ENCODE data around the gene GRIP1. TPM values are rescaled to one million over a fixed set of nuclear protein-coding genes. Genes with fewer than 3 reads are reported as not detected.

The GRIP1 gene
- total and polyA plus RNA-seq, 12 donors = 0.12 to 7.3 (median 1.9) TPM

DNA sequence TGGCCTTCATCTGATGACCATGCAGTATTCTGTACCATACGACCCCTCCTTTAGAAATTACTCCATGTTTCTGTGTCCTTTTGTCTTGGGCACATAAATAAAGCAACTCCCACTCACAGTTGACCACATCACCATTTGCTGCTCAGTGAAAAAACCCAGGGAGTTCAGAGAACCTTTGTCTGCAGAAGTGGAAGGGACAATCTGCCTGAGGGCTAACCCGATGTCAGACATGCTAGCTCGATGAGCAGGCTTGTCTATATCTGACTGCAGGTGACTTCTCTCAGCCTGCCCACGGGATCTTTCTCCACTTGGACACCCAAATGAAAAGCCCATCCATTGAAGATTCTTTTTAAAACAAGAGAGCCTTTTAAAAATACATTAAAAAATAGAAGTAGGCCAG lies 45.7 kb upstream of the GRIP1 start:
- TF ChIP-seq CTCF (IDR thresholded peaks at IDR 0.05) = no peak
- intact Hi-C loops (cut with DNase I) = no loop called here
- H3K27me3 ChIP-seq = peaks cover 0 to 4% (median 0%) of the 10 kb centered on the region in 7 donors
- no peaks in the 10 kb centered on the region for H3K4me1 ChIP-seq
- H3K9me3 ChIP-seq = no peaks in the 10 kb centered on the region
- 59 to 64% methylated on average over 4 of the region's 4 CpGs for WGBS, 2 donors
- H3K4me3 ChIP-seq = no peak overlapping the region
- no peaks in the 10 kb centered on the region for H3K36me3 ChIP-seq
- DNase-seq (no peak), ATAC-seq (no peak)
- H3K27ac ChIP-seq = no peak overlapping the region

- no peaks in the 10 kb centered on the region for H3K4me1 ChIP-seq
- TF ChIP-seq CTCF (IDR thresholded peaks at IDR 0.05) = no peak
- no peak overlapping the region for H3K27ac ChIP-seq
- H3K27me3 ChIP-seq = peaks cover 0 to 4% (median 0%) of the 10 kb centered on the region in 7 donors
- H3K36me3 ChIP-seq = no peaks in the 10 kb centered on the region
- intact Hi-C loops (cut with DNase I) = no loop called here
- no peak overlapping the region for H3K4me3 ChIP-seq
- ATAC-seq (no peak), DNase-seq (no peak)
- no peaks in the 10 kb centered on the region for H3K9me3 ChIP-seq
- WGBS, 2 donors = 80 to 87% methylated on average over 2 of the region's 2 CpGs
Measured at GRCh38 chr12:66724026-66724425, 45.1 kb upstream of the GRIP1 start.

- no peak for ATAC-seq
- 89 to 95% methylated on average over 2 of the region's 2 CpGs for WGBS, 2 donors
- no peak for TF ChIP-seq CTCF (IDR thresholded peaks at IDR 0.05)
- no peak overlapping the region for H3K27ac ChIP-seq
- no peak for DNase-seq
- H3K27me3 ChIP-seq = peaks cover 0 to 2% (median 0%) of the 10 kb centered on the region in 7 donors
- no peaks in the 10 kb centered on the region for H3K36me3 ChIP-seq
- intact Hi-C loops (cut with DNase I) = no loop called here
- H3K4me1 ChIP-seq = no peaks in the 10 kb centered on the region
- no peaks in the 10 kb centered on the region for H3K9me3 ChIP-seq
- H3K4me3 ChIP-seq = no peak overlapping the region
Measured at GRCh38 chr12:66719862-66720261, 41.0 kb upstream of the GRIP1 start.

DNA sequence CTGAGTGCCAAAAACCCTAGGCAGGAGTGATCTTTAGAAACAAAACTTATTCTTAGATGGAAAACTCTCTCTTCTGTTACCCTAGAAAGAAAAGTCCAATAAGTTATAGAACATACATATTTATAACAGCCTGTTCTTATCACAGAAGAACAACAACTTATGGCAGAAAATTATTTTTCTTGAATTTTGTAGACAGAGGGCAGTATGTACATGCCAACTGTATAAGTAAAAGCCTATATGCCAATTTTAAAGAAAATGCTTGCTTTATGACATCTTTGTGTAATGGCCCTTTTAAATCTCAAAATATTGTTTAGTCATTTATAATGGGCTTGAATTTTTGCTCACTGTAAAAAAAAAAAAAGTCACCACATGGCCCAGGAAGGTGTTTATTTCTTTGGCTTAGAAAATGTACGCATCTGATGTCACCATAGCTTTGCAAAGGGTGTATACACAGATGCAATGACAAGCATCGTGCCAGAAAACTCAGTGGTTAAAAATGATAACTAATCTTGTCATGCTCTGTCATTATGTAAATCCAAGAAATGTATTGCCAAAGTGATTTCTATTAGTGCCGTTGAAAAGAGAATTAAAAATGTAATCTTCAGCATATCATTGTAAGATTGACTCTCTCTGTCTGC lies 38.3 kb upstream of the GRIP1 start:
- no peak for TF ChIP-seq CTCF (IDR thresholded peaks at IDR 0.05)
- intact Hi-C loops (cut with DNase I) = no loop called here
- Histone ChIP-seq H3K4me3 (no peak overlapping the region), H3K9me3 (no peaks in the 10 kb centered on the region), H3K27ac (no peak overlapping the region), H3K36me3 (no peaks in the 10 kb centered on the region), H3K4me1 (no peaks in the 10 kb centered on the region), H3K27me3 (no peaks in the 10 kb centered on the region)
- WGBS, 2 donors = 77 to 88% methylated on average over 3 of the region's 3 CpGs
- DNase-seq (no peak), ATAC-seq (no peak)
